HG03520 (cell line): Measurements from ENCODE around the gene GCC1.

Experiments
- ATAC-seq: cut with Tn5 transposase; IDR thresholded peaks from one replicate; pipeline ENCODE4 v1.9.1; 2021; ENCODE audit warnings: mild to moderate bottlenecking, moderate library complexity; ENCODE audit not compliant: unreplicated experiment

GCC1 gene, protein sequence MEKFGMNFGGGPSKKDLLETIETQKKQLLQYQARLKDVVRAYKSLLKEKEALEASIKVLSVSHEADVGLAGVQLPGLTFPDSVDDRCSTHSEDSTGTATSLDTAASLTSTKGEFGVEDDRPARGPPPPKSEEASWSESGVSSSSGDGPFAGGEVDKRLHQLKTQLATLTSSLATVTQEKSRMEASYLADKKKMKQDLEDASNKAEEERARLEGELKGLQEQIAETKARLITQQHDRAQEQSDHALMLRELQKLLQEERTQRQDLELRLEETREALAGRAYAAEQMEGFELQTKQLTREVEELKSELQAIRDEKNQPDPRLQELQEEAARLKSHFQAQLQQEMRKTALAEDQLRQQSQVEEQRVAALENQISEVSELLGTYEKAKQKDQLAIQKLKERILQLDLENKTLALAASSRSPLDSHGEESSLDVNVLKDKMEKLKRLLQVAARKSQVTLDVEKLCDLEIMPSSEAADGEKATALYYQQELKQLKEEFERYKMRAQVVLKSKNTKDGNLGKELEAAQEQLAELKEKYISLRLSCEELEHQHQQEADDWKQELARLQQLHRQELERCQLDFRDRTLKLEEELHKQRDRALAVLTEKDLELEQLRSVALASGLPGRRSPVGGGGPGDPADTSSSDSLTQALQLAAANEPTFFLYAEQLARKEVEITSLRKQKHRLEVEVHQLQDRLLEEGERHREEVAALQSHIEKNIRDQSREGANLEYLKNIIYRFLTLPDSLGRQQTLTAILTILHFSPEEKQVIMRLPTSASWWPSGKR

DNA sequence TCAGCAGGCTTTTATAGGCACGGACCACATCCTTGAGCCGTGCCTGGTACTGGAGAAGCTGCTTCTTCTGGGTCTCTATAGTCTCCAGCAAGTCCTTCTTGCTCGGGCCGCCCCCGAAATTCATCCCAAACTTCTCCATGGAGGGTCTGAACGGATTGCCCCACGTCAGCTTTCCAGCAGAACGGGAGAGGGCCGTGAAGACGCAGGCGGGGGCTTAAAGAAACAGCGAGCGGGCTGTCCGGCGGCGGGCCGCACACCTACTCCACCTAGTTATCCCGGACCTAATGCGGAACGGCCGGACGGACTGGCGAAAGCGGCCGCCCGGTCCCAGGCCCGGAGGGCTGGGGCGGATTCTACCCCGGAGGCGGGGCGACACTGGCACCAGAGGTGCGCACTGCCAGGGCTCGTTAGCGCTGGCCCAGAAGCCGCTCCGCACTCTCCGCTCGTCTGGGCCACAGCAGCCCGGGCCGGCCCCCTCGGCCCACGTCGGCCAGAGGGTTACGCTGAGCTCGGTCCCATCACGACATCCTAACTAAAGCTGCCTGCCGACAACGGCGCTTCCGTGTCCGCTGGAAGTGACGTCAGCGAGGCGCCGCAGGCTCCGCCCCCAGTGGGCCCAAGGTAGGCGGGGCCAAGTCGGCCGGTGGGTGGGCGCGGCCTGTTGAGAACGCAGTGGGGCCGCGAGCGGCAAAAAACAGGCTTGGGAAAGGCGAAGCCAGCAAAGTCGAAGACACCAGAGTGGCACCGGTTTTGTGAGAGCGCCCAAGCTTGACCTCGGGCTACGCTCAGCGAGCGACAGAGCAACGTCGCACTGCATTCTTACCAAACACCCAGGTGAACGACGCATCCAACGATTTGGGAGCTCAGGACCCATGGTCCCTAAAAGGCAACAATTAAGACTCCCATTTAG lies at the start of gene GCC1:
Gene GCC1 (minus strand): TSS at position 553 of the 910 bp plus-strand sequence. CDS start 414 bp downstream, at position 139.
- ATAC-seq = peak; percentile 77

DNA sequence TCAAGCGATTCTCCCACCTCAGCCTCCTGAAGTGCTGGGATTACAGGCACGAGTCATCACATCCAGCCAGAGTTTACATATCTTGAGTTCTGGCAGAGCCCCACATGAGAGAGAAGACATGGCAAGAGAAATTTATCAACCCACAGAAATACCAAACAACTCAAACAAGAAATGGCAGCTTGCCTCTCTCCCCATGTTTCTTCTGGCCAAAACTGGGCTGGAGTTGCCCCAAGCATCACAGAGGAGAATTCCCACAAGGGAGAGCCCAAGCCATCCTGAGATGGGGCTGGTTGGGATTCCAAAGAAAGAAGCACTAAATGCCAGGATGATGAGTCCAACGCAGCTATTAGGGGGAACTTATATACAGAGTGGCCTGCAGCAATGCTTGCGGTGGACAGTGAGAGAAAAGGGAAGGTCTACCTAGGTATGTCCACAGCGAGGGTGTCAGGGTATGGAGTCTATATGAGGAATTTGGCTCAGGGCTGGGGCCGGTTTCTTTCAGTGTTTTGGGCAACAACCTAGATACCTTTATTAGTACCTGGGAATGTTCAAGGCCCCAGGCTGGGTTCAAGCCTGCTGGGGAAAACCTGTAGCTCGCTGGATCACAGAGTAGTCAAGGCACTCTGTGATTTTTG lies 47.0 kb upstream of the GCC1 start:
- ATAC-seq = no peak

DNA sequence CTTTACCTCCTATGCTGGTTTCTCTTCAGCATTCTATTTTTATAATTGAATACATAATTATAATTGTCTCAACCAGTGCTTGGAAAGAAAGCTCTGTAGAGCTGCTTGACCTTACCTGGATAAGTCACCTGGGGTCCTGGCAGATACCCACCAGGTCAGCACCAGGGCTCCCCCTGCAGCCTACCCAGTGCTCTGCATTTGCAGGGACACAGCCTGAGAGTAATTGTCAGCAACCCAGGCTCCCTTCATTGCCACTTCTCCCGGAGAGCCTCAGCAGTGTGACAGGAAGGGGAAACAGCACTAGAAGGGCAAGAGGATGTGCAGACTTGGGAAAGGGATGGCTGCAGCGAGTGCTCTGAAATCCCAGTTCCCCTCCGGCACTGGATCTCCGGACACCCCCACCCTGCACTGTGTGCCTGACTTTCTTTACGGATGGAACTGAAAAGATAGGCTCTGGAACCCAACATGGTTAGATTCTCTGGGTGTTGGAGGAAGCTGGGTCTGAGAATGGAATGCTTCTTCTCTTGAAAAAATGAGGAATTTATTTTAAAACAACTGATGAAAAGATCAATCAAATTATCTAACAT lies 44.0 kb upstream of the GCC1 start:
- no peak for ATAC-seq

DNA sequence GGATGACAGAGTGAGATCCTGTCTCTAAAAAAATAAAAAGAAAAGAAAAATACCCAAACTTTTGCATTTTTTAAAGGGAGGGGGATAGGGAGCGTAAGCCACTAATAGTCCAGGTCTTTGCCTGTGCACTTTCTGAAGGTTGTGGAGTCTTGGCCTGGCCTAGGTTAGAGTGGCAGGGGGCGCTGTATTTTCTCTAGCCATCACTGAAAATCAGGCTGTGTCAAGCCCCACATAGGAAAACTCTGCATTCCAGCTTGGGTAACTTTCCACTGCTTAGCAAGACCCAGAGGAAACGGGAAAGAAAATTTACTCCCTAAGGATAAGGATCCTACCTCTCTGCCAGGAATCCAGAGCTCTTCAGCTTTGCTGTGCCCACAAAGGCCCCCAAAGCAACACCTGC lies 43.0 kb upstream of the GCC1 start:
- no peak for ATAC-seq

DNA sequence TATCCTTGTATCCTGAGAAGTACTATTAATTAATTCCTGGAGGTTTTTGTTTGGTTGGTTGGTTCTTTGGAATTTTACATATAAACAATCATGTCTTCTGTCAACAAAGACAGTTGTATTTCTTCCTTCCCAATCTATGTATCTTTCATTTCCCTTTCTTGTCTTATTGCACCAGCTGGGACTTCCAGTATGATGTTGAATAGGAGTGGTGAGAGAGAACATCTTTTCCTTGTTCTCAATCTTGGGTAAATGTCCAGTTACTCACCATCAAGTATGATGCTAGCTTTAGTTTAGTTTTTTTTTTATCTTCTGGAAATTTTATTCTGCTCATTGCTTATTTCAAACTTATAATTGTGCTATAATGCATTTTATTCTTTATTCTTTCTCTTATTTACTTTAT lies 39.9 kb upstream of the GCC1 start:
- ATAC-seq = no peak

DNA sequence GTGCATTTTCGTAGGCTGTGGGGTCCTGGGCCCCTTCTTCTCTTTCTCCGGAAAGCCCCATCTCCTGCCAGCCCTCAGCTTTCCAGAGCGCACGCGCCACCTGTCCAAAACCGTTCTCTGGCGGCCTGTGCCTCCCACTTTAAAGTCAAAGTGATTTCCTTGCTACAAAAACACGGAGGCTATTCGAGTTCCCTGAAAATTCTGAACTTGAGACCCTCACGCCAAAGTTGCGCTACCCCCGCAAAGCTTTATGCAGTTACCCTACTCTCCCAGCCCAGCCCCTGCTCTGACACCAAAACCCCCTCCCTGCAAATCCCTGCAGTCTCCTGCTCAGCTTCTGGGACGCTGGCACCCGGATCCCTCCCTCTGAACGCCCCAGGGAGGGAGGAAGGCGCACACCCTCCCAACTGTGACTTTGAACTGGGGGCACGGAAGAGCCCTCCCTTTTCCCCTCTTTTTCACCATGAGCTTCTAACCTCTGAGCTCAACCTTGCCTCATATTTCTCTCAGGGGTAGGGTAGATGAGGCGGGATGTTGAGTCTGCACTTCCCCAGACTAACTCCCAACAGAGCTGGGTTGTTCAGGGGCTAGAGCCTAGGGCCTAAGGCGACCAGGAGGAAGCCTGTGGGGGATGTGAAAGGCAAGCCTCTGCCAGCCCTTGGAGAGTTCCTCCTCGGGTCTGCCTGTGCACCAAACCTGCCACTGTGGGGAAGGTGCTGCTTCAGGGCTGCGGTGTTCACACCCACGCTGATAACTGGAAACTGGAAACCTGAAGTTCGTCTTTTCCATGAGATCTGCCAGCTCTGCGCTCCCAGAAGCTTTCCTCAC lies 35.2 kb upstream of the GCC1 start:
- ATAC-seq = no peak

DNA sequence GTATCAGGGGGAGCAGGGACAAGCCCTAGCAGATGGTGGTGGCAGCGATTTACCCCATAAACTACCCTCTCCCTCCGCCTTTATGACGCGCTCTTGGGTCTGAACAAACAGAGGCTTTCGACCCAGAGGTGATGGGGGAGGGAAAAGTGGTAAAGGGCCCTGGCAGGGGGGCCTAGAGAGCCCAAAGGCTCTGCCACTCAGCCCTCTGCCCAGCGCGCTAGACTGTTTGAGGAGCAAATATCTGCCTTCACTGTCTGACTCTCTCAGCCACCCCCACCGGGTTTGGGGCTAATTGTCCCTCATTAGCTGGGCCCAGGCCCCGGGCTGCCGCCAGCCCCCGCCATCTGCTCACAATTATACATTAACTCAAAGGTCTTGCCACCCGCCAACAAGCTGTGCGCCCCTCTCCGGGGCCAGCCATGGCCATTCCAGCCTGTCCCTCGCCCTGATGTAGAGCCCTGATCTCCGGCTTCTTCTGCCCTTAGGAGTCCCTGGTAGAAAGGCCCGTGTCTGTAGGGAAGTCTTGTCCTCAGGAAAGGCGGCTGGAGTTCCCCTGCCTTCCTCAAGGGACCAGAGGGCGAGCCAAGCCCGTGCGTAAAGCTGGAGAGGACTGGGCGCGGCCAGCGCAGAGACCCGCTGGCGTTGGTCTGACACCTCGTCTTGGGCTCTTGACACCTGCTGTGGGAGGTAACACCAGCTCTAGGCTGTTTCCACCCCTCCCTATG lies 34.4 kb upstream of the GCC1 start:
- no peak for ATAC-seq

DNA sequence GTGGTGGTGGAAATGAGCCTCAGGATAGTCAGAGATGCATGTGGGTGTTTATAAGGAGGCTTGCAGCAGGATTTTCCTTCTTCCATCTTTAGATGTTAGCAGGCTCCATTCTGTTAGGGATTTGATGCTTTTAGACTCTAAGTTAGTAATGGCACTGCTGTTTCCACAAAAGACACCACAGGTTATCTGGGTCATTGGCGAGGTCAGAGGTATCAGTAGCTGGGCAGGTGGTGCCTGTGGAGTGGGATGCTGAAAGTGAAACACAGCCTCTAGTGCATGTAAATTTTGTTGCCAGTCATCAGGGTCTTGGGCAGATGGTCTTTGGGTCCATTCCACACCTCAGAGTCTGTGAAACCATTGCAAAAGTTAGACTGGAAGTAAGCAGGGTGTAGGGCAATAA lies 33.4 kb upstream of the GCC1 start:
- ATAC-seq = no peak

DNA sequence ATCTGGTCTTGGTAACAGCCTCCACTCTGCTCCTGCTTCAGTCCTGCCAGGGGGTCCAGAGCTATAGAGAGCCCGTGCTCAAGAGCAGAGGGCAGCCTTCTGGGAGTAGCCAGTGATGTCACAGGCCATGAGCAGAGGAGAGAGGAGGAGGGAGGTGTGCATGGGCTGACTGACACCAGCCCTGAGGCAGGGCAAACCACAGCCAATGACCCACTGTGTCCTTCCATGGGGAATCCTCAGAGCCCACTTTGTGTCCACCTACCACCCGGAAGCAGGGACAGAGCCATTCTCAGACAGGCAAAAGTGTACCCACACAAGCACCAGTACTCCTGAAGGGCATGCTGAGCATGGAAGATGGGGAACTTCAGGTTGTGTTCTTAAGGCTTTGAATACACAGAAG lies 32.6 kb upstream of the GCC1 start, which contains the start of gene PAX4:
Gene PAX4 (minus strand): TSS at position 101 of the 400 bp plus-strand sequence. CDS start 2,214 bp downstream, outside the sequence.
- no peak for ATAC-seq

DNA sequence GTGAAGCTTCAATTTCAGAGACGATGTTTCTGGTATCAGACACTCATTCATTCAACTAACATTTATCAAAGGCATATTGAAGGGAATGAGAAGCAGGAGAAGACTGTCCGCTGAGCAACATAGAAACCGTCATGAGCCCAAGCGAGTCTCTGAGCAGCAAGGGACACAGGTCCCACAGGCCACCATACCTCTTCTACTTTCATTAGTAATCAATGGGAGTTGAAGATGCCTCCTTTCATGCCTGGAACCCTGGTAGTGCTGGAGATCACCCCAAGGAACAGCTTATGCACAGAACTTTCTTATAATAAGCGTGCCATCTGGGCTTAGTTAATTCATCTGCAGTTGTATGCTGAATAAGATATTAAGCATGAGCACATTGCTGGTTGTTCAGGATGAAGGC lies 31.3 kb upstream of the GCC1 start:
- ATAC-seq = no peak

DNA sequence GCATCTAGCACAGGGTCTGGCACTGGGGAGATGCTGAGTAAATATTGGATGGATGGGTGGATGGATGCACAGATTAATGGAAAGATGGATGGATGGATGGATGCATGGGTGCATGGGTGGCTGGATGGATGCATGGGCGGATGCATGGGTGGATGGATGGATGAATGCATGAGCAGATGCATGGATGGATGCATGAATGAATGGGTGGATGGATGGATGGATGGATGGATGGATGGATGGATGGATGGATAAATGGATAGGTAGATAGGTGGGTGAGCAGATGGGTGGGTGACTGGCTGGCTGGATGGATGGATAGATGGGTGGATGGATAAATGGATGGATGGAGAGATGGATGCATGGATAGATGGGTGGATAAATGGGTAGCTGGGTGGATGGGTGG lies 26.9 kb upstream of the GCC1 start:
- ATAC-seq = no peak

DNA sequence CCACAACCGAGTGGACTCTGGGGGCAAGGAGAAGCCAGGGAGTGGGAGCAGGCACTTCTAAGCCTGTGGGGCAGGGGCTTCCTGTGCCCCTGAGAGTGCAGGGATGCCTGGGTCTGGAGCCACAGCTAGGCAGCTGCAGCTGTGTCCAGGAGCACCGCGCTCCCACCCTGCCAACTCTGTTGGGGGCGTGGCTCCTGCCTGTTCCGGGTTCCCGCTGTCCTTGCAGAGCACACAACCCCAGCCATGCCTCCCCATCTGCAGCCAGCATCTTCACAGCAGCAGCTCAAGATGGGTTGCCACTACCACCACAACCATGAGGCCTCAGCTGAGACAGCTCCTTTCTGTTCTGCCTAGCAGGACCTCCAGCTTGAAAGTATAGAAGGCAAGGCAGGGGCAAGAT lies 23.9 kb upstream of the GCC1 start:
- no peak for ATAC-seq

DNA sequence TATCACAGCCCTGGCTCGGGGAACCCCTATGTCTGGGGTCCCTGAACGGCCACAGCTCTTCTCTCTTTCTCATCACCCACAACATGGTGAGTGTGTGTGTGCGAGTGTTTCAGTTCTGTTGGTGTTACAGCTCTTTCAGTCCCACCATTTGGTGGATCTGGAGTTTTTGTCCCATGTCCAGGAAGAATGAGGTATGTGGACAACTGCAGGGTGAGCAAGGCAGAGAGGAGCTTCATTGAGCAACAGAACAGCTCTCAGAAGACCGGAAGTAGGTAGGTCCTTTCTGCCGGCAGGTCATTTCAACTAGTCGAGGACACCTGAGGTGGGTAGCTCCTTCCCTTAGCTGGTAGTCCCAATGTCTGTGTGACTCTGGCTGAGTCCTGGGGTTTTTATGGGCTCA lies 23.1 kb upstream of the GCC1 start:
- no peak for ATAC-seq

DNA sequence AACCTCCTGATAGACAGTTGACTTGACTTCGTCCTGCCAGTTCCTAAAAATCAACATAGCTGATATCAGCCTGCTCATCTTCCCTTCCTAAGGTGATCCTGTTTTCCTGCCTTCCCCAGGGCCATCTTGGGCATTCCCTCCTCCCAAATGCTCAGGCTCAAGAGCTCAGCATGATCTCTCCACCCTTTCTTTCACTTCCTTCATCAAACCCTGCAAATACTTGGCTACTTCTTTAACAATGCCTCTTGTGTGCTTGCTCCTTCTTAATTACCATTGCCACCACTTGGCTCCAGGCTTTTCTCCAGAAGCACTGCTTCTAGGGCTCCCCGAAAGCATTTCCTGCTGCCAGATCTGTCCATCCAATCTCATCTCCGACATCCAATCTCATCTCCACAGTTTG lies 15.5 kb upstream of the GCC1 start:
- no peak for ATAC-seq

DNA sequence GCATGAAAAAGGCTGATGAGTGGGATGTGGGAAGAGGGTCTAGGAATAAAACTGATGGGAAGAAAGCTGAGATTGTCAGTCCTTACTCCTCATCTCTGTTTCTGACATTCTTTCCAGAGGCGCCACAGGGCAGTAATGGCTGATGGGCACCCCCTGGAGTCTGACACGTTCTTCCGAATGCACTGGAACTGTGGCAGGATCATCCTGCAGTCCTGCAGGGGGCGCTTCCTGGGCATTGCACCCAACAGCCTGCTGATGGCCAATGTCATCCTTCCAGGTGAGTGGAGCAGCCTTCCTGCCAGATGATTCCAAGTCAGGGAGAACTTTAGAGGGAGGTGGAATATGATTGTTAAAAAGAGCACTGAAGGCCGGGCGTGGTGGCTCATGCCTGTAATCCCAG lies 12.9 kb upstream of the GCC1 start:
- no peak for ATAC-seq

DNA sequence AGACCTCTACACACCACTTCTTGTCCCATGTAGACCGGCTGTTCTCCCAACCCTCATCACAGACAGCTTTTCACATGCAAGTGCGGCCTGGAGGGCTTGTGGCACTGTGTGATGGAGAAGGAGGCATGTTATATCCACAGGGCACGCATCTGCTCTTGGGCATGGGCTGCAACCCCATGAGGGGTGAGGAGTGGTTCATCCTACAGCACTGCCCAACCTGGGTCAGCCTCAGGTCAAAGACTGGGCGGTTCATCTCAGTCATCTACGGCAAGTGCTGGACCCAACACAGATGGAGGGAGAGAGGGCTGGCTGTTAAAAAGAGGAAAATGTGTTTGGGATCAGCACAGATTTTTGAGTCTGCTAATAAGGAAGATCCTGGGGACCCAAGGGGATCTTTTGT lies 10.3 kb upstream of the GCC1 start:
- ATAC-seq = no peak

DNA sequence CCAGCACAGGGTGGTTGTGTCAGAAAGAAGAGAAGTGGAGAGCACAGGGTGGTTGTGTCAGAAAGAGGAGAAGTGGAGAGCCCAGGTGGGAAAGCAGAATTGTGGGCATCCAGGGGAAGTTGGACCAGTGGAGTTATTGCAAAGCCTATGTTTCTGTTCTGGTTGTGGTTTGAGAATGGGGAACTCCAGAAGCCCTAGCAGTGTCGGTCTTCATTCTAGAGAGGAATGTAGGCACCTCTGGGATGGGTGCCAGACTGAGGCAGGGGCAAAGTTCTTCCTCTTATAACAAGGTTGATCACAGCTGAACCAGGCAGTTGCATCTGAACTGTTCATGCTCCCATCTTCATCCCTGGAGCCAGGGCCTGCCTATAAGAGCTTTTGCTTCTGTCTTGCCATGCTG lies 9.1 kb upstream of the GCC1 start:
- no peak for ATAC-seq

DNA sequence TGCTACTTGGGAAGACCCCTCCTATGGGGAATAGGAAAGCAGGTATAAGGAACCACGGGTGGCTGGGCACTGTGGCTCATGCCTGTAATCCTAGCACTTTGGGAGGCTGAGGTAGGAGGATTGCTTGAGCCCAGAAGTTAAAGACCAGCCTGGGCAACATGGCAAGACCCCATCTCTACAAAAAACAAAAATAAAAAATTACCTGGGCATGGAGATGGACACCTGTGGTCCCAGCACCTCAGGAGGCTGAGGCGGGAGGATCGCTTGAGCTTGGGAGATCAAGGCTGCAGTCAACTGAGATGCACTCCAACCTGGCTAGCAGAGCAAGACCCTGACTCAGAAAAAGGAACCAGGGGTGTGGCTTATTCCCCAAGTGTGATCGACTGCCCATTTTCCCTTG lies 7.2 kb upstream of the GCC1 start:
- no peak for ATAC-seq

DNA sequence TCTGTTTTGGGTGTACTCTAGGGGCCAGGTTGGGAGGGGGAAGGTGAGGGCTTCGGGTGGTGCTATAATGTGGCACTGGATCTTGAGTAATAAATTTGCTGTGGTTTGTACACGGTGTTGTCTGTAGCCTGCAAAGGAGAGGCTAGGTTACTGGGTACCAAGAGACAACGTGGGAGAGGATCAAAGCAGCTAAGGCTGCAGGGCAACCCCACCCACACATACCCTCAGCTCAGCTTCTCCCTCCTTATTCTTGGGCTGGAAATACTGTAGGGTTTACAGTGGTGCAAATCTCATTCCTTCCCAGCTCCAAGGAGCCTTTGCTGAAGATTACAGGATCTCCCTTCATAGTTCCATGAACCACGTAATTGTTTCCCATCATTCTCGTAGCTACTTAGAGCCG lies 6.2 kb upstream of the GCC1 start:
- no peak for ATAC-seq
